Measurements from ENCODE around the gene PYGM.

DNA sequence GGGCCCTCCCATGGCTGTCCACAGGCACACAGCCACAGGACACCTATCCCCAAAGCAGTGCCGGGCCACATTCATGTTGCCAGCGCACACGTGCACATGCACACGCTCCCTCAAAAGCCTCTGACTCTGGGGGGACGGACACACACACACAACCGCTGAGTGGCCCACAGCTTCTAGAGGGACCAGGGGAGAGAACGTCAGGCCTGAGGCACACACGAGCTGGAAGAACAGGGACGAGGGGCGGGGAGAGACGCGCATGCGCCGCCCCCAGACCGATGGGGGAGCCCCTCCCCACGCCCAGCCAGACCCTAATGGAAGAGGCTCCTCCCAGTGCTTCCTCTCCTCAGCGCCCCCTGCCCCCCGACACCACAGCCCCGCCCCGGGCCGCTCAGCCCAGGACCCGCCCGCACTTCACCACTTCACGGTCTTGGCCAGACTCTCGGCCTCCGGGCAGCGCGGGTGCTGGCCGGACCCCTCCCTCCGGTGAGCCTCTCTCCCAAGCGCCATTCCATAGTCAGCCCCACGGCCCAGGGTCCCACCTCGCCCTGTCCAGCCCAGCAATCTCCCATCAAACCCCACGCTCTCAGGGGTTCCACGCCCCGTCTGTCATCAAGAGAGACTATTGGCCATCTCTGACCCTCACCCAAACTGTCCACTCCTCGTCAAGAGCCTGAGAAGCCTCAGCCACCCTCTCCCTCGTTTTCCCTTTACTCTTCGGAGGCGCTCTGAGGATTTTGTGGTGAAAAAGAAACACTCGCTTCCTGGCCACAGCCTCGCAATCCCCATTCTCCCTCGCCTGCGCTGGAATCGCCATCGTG, 48.4 kb downstream of the PYGM start:
- TF ChIP-seq, protein P1, sequence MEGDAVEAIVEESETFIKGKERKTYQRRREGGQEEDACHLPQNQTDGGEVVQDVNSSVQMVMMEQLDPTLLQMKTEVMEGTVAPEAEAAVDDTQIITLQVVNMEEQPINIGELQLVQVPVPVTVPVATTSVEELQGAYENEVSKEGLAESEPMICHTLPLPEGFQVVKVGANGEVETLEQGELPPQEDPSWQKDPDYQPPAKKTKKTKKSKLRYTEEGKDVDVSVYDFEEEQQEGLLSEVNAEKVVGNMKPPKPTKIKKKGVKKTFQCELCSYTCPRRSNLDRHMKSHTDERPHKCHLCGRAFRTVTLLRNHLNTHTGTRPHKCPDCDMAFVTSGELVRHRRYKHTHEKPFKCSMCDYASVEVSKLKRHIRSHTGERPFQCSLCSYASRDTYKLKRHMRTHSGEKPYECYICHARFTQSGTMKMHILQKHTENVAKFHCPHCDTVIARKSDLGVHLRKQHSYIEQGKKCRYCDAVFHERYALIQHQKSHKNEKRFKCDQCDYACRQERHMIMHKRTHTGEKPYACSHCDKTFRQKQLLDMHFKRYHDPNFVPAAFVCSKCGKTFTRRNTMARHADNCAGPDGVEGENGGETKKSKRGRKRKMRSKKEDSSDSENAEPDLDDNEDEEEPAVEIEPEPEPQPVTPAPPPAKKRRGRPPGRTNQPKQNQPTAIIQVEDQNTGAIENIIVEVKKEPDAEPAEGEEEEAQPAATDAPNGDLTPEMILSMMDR (IDR thresholded peaks at IDR 0.05): no peak
- TF ChIP-seq ZFX (IDR thresholded peaks at IDR 0.05; ENCODE audit: borderline replicate concordance): no peak
